NCI-H1417 treated with DMSO at 0.1 percent for 48 hours (cell line): ENCODE measurements around the gene RNF215.
"Not testable (repeated sequence)": the region's sequence is repeated elsewhere in the genome, so short reads cannot be mapped to it uniquely, and the experiment has no call there.

ENCODE experiments used
- DNase-seq: peaks from one replicate; lab custom pipeline; 2025; lab: John Stamatoyannopoulos, UW

The RNF215 gene

DNA sequence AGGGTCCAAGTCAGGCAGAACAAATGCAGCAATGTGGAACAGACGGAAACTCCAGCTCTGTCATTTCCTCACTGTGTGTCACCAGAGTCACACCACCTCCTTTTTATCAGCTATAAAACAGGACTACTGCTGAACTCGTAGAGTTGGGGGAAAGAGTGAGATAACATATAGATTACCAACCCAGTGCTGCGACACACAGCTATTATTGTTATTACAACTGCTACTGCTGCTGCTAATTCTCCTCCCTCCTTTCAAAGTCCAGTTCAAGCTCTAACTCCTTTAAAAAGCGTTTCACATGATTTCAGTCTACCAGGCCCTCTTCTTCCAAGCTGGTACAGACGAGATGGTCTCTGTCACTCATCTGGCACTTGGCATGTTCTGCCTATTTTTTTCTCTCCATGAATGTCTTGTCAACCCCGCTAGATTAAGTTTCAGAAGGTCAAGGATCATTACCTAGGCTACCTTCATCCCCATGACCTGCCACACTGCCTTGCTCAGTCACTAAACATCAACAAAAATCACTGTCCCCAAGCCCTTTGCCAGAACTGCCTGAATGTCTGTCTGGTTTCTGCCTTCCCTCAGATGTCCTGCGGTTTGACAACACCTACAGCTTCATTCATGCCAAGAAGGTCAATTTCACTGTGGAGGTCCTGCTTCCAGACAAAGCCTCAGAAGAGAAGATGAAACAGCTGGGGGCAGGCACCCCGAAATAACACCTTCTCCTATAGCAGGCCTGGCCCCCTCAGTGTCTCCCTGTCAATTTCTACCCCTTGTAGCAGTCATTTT is 34.7 kb upstream of the RNF215 start:
- DNase-seq, result no peak

DNA sequence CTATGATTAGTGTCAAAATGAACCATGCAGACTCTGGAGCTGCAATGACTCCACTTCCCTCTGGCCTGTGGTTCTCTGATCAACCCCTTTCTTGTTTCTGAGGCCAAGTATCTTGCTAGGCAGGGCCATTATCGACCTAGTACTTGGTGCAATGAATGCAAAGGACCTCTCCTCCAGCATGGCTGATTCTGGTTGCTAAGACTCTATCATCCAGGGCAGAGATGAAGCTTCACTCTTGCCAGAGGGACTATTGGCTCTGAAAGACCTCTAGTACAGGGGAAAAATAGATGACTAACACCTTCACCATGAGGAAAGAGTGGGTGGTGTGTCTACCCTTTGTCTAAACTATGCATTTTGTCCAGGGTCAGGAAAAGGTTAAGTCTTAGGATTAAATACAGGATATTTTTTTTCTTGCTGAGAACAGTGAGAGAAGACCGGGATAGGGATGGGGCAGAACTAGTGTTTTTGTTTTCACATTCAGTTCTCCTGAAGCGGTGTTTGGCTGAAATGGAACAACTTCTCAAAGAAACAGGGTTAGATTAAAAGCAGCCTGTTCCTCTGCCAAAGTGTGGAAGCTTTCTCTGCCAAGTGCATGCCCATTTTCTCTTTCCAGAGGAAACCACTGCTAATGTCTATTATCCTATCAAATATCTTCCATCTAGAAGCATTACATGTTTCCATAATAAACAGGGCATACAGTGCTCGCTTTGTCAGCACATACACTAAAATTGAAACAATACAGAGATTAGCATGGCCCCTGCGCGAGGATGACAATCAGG is 33.3 kb upstream of the RNF215 start:
- DNase-seq, result no peak

DNA sequence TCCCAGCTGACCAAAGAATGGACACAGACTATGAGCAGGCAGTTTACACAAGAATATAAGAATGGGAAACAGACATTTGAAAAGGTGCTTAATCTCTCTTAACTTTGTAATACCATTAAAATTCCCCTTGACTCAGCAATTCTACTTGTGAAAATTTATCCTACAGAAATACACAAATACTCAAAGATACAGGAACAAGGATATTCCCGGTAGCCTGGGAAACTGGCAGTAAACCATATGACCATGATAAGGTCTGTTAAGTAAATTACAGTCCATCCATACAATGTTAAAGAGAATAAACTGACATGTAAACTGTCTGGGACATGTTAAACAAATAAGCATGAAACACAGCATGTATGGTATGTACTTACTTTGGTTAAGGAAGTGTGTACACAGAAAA is 29.6 kb upstream of the RNF215 start:
- DNase-seq, result no peak

DNA sequence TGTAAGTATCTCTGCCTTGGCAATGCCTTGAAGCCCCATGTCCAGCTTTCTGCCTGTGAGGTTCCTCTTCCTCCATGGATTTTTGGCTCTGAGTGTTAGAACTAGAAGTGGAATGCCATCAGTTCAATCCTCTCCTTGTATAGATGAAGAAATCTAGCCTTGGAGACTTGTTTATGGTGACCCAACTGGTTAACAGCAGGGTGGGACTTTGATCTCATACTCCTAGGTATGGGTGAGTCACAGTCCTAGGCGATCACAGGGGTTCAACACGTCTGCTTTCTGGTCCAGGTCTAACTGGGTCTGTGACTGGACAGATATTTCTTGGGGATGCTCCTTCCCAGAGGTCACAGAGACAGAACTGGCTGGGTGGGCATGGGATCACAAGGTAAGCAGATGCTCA is 29.2 kb upstream of the RNF215 start:
- no peak for DNase-seq

DNA sequence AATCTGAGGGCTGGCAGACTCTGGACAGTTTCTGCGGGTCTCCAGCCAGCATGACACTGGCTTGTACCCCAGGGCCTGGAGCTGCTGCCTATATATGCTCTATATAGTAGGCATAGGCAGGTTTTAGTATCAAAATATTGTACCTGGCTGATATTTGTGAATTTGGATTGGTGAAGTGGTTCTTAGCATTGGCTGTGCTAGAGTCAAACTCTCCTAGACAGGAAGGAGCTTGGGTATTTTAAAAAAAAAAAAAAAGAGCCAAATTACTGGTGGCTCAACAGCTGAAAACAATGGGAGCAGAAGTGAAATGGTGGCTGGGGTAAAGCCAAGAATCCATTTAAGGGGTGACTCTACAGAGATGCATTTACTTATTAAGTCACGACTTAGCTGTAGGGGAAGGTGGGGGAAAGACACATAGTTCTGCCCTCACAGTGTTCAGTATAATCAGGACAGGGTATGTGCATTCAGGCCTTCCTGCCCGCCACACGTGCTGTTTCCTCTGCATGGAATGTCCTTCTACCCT is 27.4 kb upstream of the RNF215 start:
- DNase-seq, result no peak

DNA sequence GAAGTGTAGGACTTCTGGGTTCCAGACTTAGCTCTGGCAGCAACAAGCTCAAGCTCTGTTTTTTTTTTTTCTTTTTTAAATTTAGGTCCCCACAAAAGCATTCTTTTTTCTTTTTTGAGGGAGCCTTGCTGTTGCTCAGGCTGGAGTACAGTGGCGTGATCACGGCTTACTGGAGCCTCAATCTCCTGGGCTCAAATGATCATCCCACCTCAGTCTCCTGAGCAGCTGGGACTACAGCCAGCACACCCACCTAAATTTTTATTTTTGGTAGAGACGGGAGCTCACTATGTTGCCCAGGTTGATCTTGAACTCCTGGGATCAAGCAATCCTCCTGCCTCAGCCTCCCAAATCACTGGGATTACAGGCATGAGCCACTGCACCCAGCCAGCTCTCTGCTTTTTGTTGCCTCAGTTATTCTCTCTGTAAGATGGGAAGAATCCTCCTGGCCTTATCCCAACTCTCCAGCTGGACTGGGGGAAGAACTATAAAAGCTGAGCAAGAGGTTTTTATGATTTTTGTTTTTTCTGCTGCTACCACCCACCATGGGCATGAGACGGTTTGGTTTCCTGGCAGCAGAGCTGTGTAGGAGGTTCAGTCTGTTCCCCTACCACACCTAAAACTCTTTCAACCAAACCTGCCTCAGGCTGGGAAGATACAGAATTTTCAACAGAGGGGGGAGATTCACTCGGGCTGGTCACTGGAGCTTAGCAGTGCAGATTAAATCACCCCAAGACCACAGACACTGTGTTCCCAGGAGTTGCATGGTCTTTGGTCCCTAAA is 26.7 kb upstream of the RNF215 start:
- no peak for DNase-seq

DNA sequence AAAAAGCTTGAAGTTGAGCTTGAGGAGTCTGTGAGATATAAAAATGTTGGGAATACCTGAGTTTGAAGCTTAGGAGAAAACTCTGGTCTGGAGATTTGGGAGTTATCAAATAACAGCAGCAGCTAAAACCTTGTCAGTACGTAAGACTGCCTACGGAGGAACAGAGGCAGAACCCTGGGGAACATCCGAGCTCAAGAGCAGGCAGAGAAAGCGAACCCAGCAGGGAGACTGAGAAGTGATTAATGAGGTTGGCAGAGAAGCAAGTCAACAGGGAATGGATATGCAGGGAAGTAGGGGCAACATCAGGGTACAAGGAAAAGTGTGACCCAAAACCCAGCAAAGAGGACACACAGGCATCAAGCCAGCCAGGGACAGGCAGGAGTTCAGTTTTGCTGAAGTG is 25.8 kb upstream of the RNF215 start:
- DNase-seq, result no peak

DNA sequence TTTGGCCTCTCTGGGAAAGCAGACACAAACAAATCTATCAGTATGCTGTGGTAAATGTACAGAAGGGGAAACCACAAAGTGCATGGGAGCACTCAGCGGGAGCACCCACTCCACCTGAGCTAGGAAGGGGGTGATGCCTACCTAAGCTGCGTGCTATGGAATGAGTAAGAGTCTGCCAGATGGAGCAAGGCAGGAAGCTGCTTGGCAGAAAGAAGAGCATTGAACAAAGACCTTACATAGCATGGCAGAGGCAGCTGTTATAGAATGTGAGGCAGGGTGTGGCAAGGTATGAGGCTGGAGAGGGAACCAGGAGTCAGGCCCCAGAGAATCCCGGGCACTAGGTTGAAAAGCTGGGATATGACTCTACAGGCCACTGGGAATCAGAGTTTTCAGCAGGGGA is 24.6 kb upstream of the RNF215 start:
- DNase-seq, result no peak

DNA sequence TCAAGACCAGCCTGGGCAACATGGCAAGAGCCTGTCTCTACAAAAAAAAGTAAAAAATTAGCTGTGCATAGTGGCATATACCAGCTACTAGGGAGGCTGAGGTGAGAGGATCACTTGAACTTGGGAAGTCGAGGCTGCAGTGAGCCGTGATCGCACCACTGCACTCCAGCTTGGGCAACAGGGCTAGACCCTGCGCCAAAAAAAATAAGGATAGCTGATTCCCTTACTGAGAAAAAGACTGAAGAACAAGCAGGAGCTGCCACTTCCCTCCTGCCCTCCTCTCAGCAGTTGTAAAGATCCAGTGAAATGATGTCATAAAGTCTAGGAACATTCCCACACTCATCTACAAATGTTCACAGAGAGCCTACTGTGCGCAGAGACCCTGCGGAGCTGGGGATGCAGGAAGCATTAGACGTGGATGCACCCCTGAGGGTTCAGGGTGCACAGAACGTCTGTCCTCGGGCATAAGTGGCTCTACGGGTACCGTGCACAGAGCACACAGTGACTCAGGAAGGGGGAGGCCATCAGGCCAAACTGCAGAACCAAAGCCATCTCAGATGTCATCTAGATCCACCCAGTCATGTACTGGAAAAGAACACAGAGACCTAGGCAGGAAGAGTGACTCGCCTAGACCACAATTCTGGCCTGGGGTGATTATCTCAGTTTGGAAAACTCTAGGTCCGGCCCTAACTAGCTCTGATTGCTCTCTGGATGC is 21.3 kb upstream of the RNF215 start:
- no peak for DNase-seq

DNA sequence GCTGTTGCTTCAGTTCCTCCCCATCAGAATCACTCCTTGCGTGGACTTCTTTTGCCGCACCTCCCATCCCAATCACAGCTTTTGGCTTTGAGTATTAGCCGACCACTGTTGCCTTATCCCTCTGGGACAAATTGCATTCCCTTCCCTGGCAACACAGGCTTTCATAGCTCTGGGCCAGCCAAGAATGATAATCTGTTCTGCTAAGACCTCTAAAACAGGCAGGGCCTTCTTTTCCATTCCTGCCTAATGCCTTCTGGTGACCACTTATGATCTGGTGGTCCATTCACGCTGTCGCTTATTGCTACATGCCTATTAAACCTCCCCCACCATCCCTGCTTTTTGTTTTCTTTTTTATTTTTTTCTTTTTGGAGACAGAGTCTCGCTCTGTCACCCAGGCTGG is 19.2 kb upstream of the RNF215 start:
- no peak for DNase-seq

DNA sequence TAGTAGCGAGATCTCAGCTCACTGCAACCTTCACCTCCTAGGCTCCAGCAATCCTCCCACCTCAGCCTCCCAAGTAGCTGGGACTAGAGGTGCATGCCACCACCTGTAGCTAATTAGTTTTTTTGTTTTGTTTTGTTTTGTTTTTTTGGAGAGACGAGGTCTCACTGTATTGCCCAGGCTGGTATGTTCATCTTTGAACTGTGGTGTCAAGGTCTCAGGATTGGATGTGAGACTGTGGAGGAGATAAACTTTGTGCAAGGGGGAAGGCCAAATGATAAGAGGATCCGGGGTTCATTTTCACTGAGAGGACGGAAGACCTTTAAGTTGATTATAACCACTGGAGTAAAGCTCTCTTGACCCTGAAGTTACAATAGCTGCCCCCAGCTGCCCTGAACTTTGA is 18.5 kb upstream of the RNF215 start:
- no peak for DNase-seq

DNA sequence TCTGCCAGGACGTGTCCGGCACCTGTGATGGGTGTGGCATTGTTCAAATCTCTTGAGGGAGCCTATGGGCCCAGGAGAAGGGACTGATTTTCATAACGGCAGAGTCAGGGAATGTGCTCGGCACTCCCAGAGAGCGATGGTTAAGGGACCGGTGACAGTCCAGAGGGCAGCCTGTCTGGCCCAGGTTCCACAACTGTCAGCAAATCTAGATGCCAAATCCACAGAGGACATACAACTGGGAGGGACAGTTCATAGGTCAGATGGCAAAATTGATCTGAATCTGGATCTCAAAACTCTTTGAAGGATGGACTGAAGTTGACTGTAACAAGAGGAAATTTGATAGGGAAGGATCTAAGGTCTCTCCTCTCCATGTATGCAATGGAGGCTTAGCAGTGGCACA is 17.1 kb upstream of the RNF215 start:
- DNase-seq, result no peak

DNA sequence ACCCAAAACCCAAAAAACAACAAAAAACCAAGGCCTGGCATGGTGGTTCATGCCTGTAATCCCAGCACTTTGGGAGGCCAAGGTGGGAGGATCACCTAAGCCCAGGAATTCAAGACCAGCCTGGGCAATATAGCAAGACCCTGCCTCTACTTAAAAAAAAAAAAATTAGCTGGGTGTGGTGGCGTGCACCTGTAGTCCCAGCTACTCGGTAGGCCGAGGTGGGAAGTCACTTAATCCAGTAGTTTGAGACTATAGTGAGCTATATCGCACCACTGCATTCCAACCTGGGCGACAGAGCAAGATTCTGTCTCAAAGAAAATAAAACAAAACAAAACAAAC is 15.5 kb upstream of the RNF215 start:
- not testable (repeated sequence) for DNase-seq

DNA sequence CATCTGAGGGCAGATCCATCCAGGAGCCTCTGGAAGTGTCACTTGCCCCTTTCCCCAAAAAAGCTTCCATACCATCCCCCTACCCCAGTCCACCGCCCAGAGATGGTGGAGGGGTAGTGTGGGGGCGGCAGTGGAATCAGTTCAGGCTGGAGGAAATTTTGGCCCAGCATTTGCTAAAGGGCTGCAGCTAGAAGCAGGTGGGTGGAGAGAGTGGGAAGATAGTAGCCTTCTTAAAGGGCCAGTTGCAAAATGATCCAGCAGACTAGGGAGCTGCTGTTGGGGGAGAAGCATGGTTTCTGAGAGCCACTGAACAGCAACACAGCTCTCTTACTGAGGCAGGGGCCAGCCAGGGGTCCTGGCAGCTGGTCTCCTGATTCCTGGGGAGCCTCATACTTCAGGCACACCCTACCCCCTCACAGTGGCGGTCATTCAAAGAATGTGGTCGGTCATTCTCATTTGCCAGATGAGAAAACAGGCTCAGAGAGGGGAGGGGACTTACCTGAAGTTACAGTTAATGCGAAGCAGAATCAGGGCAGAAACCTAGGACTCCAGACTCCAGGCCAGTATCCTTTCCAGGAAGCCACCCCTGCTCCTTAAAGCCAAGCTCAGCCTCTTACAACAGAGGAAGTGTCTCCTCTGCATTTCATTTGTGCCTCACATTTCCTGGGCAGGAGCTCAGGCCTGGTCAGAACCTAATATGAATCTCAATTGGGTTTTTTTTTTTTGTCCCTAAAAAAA is 15.0 kb upstream of the RNF215 start:
- DNase-seq, result no peak

DNA sequence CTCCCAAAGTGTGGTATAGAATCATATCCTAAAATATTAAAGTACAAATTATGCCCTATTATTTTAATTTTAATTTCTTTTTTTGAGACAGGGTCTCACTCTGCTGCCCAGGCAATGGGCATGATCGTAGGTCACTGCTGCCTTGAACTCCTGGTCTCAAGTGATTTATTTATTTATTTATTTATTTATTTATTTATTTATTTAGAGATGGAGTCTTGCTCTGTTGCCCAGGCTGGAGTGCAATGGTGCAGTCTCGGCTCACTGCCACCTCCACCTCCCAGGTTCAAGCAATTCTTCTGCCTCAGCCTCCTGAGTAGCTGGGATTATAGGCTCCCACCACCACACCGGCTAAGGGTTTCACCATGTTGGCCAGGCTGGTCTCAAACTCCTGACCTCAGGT is 13.8 kb upstream of the RNF215 start:
- DNase-seq, result not testable (repeated sequence)

DNA sequence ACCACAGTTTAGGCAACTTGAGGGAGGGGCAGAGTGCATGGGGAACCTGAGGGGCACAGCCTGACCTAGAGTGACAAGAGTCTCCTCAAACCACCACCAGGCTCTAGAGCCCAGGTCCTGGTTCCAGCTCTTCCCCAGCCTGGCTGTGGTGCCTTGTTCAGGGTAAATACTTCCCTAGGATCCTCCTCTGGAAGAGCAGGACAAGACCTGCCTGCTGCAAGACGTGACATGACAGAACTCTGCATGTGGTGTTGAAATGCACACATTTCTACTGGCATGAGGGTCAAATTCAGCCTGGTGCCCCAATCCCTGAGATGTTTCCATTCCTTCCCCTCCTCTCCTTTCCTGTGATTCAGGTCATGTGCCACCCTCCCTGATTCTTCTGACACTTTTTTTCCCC is 12.9 kb upstream of the RNF215 start:
- DNase-seq, result no peak

DNA sequence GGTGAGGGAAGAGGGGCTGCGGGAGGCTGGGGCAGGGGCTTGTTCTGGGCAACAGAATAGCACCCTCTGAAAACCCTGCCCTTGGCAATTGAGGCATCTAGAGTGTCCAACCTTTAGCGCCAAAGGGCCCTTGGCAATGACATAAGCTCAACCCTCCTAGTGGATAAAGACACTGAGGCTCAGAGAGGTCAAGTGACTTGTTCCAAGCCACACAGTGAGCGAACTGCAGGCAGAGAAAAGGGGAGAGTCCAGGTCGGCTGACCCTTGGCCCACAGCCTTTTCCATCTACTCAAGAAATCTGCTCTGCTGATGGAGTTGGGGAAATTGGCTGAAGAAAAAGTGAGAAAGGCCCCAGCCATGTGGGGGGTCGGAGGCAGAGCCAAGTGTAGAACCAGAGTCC is 12.5 kb upstream of the RNF215 start:
- DNase-seq, result no peak

DNA sequence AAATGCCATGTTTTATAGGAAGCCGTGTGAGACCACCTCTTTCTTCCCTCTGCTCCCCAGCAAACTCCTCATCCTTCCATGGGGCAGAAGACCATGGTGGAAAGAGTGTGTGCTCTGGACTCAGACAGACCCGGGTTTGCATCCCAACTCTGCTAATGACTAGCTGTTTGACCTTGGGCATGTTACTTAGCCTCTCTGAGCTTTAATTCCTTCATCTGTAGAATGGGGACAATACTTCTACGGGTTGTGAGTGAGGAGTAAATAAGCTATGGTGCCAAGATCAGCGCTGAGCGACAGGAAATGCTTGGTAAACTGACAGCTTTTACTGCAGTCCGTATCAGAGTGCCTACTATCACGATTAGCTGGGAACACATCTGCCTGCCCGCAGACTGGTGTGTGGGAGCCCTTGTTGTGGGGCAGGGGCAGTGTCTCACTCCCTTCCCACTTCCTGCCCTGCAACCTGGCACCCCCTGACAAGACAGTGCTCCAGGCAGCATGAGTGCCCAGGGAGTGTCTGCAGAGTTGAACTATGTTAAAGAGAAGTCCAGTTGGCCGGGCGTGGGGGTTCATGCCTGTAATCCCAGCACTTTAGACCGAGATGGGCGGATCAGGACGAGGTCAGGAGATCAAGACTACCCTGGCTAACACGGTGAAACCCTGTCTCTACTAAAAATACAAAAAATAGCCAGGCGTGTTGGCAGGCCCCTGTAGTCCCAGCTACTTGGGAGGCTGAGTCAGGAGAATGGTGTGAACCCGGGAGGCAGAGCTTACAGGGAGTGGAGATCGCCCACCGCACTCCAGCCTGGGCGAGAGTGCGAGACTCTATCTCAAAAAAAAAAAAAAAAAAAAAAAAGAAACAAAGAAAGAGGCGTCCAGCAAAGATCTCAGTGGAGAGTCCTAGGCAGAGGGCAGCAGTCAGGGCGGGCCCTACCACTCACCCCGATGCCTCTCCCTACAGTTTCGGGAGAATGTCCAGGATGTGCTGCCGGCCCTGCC is 11.8 kb upstream of the RNF215 start:
- DNase-seq, result no peak

DNA sequence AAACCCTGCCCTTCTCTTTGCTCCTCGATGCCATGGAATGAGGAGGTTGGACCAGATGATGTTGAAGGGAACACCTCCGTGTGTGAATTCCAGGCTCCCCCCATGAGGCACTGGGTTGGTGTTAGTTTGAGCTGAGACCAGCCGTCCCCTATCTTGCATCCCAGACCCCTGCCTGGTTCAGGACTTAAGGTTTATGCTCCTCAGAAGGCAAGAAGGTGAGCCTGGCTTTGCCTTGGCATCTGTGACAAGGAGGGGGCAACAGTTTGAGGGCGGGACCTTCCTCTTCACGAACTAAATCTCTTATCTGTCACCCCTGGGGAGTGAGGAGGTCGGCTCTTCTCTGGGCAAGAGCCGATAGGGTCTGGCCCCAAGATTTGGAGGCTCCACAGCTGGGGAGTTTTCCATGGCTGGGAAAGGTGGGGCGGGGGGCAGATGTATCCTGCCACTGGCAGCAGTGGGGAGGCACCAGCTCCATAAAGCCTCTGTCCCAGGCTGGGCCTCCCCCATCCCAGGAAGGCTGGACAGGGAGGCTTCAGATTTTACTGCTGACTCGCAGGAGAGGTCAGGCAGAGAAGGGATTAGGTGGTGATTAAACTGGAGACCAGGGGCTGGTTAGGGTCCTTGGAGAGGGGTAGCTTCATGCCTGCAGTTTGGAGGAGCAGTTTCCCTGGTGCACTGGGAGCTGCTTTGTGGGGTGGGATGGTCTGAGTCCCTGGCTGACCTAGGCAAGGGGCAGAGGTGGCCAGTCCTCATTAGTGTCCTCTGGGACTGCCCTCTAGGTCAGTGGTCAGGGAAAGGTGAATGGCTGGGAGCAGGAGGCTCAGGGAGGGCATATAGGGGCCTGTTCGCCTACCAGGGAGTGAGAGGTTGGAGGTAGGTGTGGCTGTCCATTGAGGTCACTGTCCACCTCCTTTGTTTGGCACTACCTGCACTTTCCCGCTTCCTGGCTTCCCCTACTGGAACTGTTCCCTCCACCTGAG is 10.7 kb upstream of the RNF215 start:
- no peak for DNase-seq
